GM12878 (cell line): ENCODE data around the gene POLR1A. TPM values are rescaled to one million over a fixed set of nuclear protein-coding genes. Genes with fewer than 3 reads are reported as not detected.

Experiments
- ATAC-seq: fragments of 200-7000 bp; cut with Tn5 transposase; 3 replicates; pipeline ENCODE4 v1.9.1; 2020; ENCODE audit warnings: mild to moderate bottlenecking, moderate library complexity
- BruUV-seq: library from RNA; stranded (reverse); fragments of 400-500 nt; replicated peaks from 2 replicates; lab custom pipeline; 2021; lab: Mats Ljungman, UMichigan
- CTCF ChIA-PET: fragments of 300-600 bp; sonication (Branson Sonifier 250); formaldehyde crosslinking; extraction: SDS; loops from one replicate; lab custom pipeline; 2021; ENCODE audit warnings: inconsistent platforms; lab: Yijun Ruan, JAX
- POLR2A ChIA-PET: fragments of 350-600 bp; formaldehyde crosslinking; extraction: SDS; loops from one replicate; lab custom pipeline; 2021; ENCODE audit warnings: inconsistent platforms; lab: Charles Lee
- RAD21 ChIA-PET: fragments of 300-600 bp; sonication (Branson Sonifier 250); formaldehyde crosslinking; loops from one replicate; lab custom pipeline; 2023; ENCODE audit warnings: antibody characterized with exemption; ENCODE audit not compliant: unreplicated experiment; lab: Charles Lee
- SMC1A ChIA-PET: fragments of 300-600 bp; sonication (Branson Sonifier 250); formaldehyde crosslinking; loops from one replicate; lab custom pipeline; 2023; ENCODE audit not compliant: unreplicated experiment, uncharacterized antibody; lab: Charles Lee
- DNase-seq: peaks from one replicate; pipeline ENCODE4 v3.0.0-alpha.2; 2011; ENCODE audit warnings: low read depth, low spot score
- FAIRE-seq: peaks from 3 replicates; lab custom pipeline; 2011; peaks lifted over from hg19 to GRCh38; lab: Jason Lieb, UNC
- H2AFZ ChIP-seq: 2 replicates; pipeline ENCODE4 v1.6.0; 2011; ENCODE audit warnings: low read depth, low read length, control low read depth; ENCODE audit not compliant: control insufficient read depth
- H3K27ac ChIP-seq: 2 replicates; pipeline ENCODE4 v1.5.1; 2011; ENCODE audit warnings: control low read depth; ENCODE audit not compliant: control insufficient read depth, insufficient read depth
- H3K27me3 ChIP-seq, 2 experiments: replicated peaks in 1 of 2; 2 replicates each; pipeline versions ENCODE4 v1.6.0 to v1.6.1; 2011; ENCODE audit warnings: low read length in 1 of 2; ENCODE audit not compliant: control insufficient read depth in 2 of 2, insufficient read depth in 2 of 2
- H3K36me3 ChIP-seq, 2 experiments: 2 replicates each; pipeline ENCODE4 v1.5.1; 2011; ENCODE audit warnings: low read length in 1 of 2; ENCODE audit not compliant: control insufficient read depth in 2 of 2, insufficient read depth in 2 of 2
- H3K4me1 ChIP-seq: 2 replicates; pipeline ENCODE4 v1.6.1; 2011; ENCODE audit warnings: mild to moderate bottlenecking, low read length, moderate library complexity, mixed read lengths; ENCODE audit not compliant: control insufficient read depth, insufficient read depth
- H3K4me2 ChIP-seq: 2 replicates; pipeline ENCODE4 v1.6.0; 2011; ENCODE audit warnings: control low read depth; ENCODE audit not compliant: control insufficient read depth, insufficient read depth
- H3K4me3 ChIP-seq: fragments of 200-600 bp; sonication (generic); 2 replicates; pipeline ENCODE4 v1.5.1; 2016
- H3K79me2 ChIP-seq: 2 replicates; pipeline ENCODE4 v1.6.0; 2011; ENCODE audit warnings: low read length; ENCODE audit not compliant: control insufficient read depth, insufficient read depth
- H3K9ac ChIP-seq: 2 replicates; pipeline ENCODE4 v1.8.0; 2011; ENCODE audit warnings: low read length, control low read depth, mixed read lengths; ENCODE audit not compliant: control insufficient read depth, insufficient read depth
- H3K9me3 ChIP-seq: replicated peaks from 3 replicates; pipeline ENCODE4 v1.5.1; 2011; ENCODE audit warnings: mild to moderate bottlenecking, low read length; ENCODE audit not compliant: control insufficient read depth, insufficient read depth
- H4K20me1 ChIP-seq: 2 replicates; pipeline ENCODE4 v1.6.0; 2011; ENCODE audit not compliant: control insufficient read depth, insufficient read depth
- BCLAF1 ChIP-seq: fragments of 450-650 bp; IDR thresholded peaks from 2 replicates; pipeline ENCODE4 v1.6.1; 2017; ENCODE audit warnings: antibody characterized with exemption, mild to moderate bottlenecking, moderate library complexity
- E4F1 ChIP-seq: fragments of 450-650 bp; IDR thresholded peaks from 2 replicates; pipeline ENCODE4 v1.6.1; 2018; ENCODE audit warnings: borderline replicate concordance, mild to moderate bottlenecking; ENCODE audit not compliant: partially characterized antibody
- NFYB ChIP-seq: IDR thresholded peaks from 2 replicates; pipeline ENCODE4 v1.6.1; 2011; ENCODE audit warnings: low read depth, mild to moderate bottlenecking, low read length, improper control_type of control experiment, moderate library complexity; ENCODE audit not compliant: insufficient read depth
- WGBS: methylation state at CpG from one replicate; pipeline ENCODE4 v1.1.6; 2016; ENCODE audit warnings: low lambda C conversion rate; ENCODE audit not compliant: insufficient replicate concordance, insufficient coverage; ENCODE audit errors: missing lambda C conversion rate; 5-methylcytosine and 5-hydroxymethylcytosine counted together
- in situ Hi-C: fragments of 300-500 bp; cut with MboI; formaldehyde crosslinking; loops from 9 replicates; pipeline ENCODE4 v1.14.3; 2018; ENCODE audit warnings: mixed read lengths
- intact Hi-C: fragments of 100-400 bp; cut with micrococcal nuclease; formaldehyde crosslinking; loops from one replicate; pipeline ENCODE4 v1.14.2; 2022; ENCODE audit not compliant: unreplicated experiment
- polyA plus RNA-seq, 11 experiments: library from polyadenylated mRNA; depleted of rRNA in 4 of 11; unstranded in 6 of 11; stranded (reverse) in 5 of 11; fragments of >200 nt; fragmentation: Nextera tagmentation in 4 of 11; fragmentation: Illumina TruSeq in 1 of 11; extraction: Ambion mirVana in 4 of 11; extraction: Trizol in 1 of 11; gene quantifications; 1 replicate in 1 of 11; 2 replicates in 10 of 11; pipeline versions ENCODE4 v1.2.1 to v1.2.3, GENCODE V29; 2011 to 2016; ENCODE audit warnings: inconsistent platforms in 2 of 11, missing spikeins in 2 of 11, low read depth in 1 of 11
- total RNA-seq, 4 experiments: library from RNA; depleted of rRNA in 3 of 4; stranded (reverse); fragments of >200 nt in 3 of 4; fragmentation: Illumina TruSeq in 1 of 4; extraction: Trizol in 1 of 4; gene quantifications; 2 replicates each; pipeline versions ENCODE4 v1.2.1 to v1.2.3, GENCODE V29; 2013 to 2021
- TF ChIP-seq, protein P1 (sequence below): IDR thresholded peaks from 2 replicates; pipeline ENCODE4 v1.6.1; 2012; ENCODE audit warnings: improper control_type of control experiment, low read depth, low read length; ENCODE audit not compliant: insufficient replicate concordance

POLR1A gene
- total and polyA plus RNA-seq, 10 of the 15 experiments (the other 5 are each of a cell fraction or from before 2014, with no cell fraction given): 2.1 to 53.9 (median 17.8) TPM

GRCh38 chr2:85990084-85990483 lies 115.6 kb downstream of the POLR1A start (continued):
- TF ChIP-seq, protein P1, sequence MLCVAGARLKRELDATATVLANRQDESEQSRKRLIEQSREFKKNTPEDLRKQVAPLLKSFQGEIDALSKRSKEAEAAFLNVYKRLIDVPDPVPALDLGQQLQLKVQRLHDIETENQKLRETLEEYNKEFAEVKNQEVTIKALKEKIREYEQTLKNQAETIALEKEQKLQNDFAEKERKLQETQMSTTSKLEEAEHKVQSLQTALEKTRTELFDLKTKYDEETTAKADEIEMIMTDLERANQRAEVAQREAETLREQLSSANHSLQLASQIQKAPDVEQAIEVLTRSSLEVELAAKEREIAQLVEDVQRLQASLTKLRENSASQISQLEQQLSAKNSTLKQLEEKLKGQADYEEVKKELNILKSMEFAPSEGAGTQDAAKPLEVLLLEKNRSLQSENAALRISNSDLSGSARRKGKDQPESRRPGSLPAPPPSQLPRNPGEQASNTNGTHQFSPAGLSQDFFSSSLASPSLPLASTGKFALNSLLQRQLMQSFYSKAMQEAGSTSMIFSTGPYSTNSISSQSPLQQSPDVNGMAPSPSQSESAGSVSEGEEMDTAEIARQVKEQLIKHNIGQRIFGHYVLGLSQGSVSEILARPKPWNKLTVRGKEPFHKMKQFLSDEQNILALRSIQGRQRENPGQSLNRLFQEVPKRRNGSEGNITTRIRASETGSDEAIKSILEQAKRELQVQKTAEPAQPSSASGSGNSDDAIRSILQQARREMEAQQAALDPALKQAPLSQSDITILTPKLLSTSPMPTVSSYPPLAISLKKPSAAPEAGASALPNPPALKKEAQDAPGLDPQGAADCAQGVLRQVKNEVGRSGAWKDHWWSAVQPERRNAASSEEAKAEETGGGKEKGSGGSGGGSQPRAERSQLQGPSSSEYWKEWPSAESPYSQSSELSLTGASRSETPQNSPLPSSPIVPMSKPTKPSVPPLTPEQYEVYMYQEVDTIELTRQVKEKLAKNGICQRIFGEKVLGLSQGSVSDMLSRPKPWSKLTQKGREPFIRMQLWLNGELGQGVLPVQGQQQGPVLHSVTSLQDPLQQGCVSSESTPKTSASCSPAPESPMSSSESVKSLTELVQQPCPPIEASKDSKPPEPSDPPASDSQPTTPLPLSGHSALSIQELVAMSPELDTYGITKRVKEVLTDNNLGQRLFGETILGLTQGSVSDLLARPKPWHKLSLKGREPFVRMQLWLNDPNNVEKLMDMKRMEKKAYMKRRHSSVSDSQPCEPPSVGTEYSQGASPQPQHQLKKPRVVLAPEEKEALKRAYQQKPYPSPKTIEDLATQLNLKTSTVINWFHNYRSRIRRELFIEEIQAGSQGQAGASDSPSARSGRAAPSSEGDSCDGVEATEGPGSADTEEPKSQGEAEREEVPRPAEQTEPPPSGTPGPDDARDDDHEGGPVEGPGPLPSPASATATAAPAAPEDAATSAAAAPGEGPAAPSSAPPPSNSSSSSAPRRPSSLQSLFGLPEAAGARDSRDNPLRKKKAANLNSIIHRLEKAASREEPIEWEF: no peak

DNA sequence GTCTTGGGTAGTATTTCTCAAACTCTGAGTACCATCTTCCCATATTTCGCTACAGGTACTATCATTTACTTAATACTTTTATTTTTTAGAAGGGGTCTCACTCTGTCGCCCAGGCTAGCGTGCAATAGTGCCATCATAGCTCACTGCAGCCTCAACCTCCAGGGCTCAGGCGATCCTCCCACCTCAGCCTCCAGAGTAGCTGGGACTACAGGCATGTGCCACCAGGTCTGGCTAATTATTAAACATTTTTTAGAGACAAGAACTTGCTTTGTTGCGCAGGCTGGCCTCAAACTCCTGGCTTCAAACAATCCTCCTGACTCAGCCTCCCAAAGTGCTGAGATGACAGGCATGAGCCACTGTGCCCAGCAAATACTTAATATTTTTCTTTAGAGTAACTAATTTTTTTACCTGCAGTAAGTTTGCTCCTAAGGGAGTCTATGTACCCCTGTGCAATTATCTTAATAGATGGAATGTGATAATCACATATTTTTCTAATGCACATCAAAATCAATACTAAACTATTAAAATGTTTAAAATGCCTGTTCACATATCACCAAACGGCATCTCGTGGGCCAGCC lies 116.3 kb downstream of the POLR1A start:
- no peak overlapping the region for H2AFZ ChIP-seq
- TF ChIP-seq BCLAF1 (no peak), E4F1 (no peak), NFYB (no peak)
- ATAC-seq (no peak), DNase-seq (no peak), FAIRE-seq (no peak)
- H3K36me3 ChIP-seq: no peaks in the 10 kb centered on the region
- H3K4me1 ChIP-seq: peaks cover 13% of the 10 kb centered on the region
- RAD21 ChIA-PET: interaction anchor here (0.7 to 1.6 kb wide), 4 partner anchors 33 to 129 kb away, joined by 3 to 5 read pairs (median 4); no protein-coding TSS in a partner anchor
- CTCF ChIA-PET: interaction anchor here (0.9 kb wide), 1 partner anchor 91 kb away, joined by 3 read pairs; no protein-coding TSS in a partner anchor
- SMC1A ChIA-PET: interaction anchor here (1.1 to 1.6 kb wide), 3 partner anchors 47 to 102 kb away, joined by 3 to 6 read pairs (median 3); no protein-coding TSS in a partner anchor
- 71% methylated on average over 7 of the region's 7 CpGs for WGBS
- no peak overlapping the region for H3K9ac ChIP-seq
- no peak overlapping the region for H3K4me3 ChIP-seq
- no peaks in the 10 kb centered on the region for H3K9me3 ChIP-seq
- no peaks in the 10 kb centered on the region for H3K79me2 ChIP-seq
- H4K20me1 ChIP-seq: no peaks in the 10 kb centered on the region
- in situ Hi-C loops: no loop called here
- no peaks in the 10 kb centered on the region for H3K27me3 ChIP-seq
- H3K4me2 ChIP-seq: no peak overlapping the region
- no peak overlapping the region for H3K27ac ChIP-seq
- BruUV-seq: no TSS peak
- POLR2A ChIA-PET: no interaction called here
- intact Hi-C loops: no loop called here
